C4-2B (cell line): ENCODE measurements around the gene WTIP.

ENCODE experiments used
- CTCF ChIP-seq: fragments of 450-650 bp; conservative IDR thresholded peaks from 2 replicates; pipeline ENCODE4 v1.5.1; 2017; ENCODE audit warnings: mild to moderate bottlenecking
- ZFX ChIP-seq: fragments of 450-650 bp; IDR thresholded peaks from 2 replicates; pipeline ENCODE4 v1.6.1; 2017

- TF ChIP-seq CTCF, result no peak
- TF ChIP-seq ZFX, result no peak
Observed at GRCh38 chr19:34458677-34459076, 22.9 kb upstream of the WTIP start.
